K562 (cell line): ENCODE results near the gene LILRA2. TPM values are rescaled to one million over a fixed set of nuclear protein-coding genes. Genes with fewer than 3 reads are reported as not detected.

ENCODE experiments used
- ATAC-seq: fragments of 200-7000 bp; cut with Tn5 transposase; 3 replicates; pipeline ENCODE4 v1.9.1; 2020; ENCODE audit warnings: moderate library complexity
- BruUV-seq: library from RNA; stranded (reverse); fragments of 400-500 nt; replicated peaks from 2 replicates; lab custom pipeline; 2021; lab: Mats Ljungman, UMichigan
- CTCF ChIA-PET: fragments of 300-600 bp; formaldehyde crosslinking; extraction: SDS; loops from one replicate; lab custom pipeline; 2021; ENCODE audit warnings: low intra/inter-chr PET ratio; lab: Yijun Ruan, JAX
- POLR2A ChIA-PET: fragments of 300-600, 350-650 bp; sonication (Branson Sonifier 250); formaldehyde crosslinking; extraction: SDS; loops from one replicate; lab custom pipeline; 2021; ENCODE audit warnings: antibody characterized with exemption, inconsistent platforms; lab: Yijun Ruan, JAX
- DNase-seq, 4 experiments: peaks; one replicate each; pipeline versions ENCODE4 v3.0.0 to v3.0.0-alpha.2; 2011 to 2018; ENCODE audit warnings: low spot score in 3 of 4, mixed read lengths in 3 of 4; ENCODE audit errors: extremely low read depth in 1 of 4
- FAIRE-seq: peaks from 2 replicates; lab custom pipeline; 2011; peaks lifted over from hg19 to GRCh38; lab: Jason Lieb, UNC
- H2AFZ ChIP-seq: 2 replicates; pipeline ENCODE4 v1.6.0; 2011; ENCODE audit warnings: low read depth, low read length, control low read depth, inconsistent platforms
- H3K27ac ChIP-seq: fragments of 200-600 bp; 3 replicates; pipeline ENCODE4 v1.8.0; 2011; ENCODE audit warnings: low read depth, mild to moderate bottlenecking, control low read depth, inconsistent platforms, low read length, moderate library complexity, mixed read lengths; ENCODE audit errors: extremely low read depth
- H3K27me3 ChIP-seq, 2 experiments: fragments of 300-600 bp in 1 of 2; 2 replicates in 1 of 2; 3 replicates in 1 of 2; pipeline versions ENCODE4 v1.6.0 to v1.8.0; 2011; ENCODE audit warnings: inconsistent platforms in 2 of 2, low read length in 2 of 2, mild to moderate bottlenecking in 1 of 2, mixed read lengths in 1 of 2, moderate library complexity in 1 of 2; ENCODE audit not compliant: control insufficient read depth in 2 of 2, insufficient read depth in 2 of 2
- H3K36me3 ChIP-seq: fragments of 300-600 bp; 3 replicates; pipeline ENCODE4 v1.8.0; 2011; ENCODE audit warnings: mild to moderate bottlenecking, low read length, inconsistent platforms; ENCODE audit not compliant: control insufficient read depth, insufficient read depth
- H3K4me1 ChIP-seq, 2 experiments: fragments of 200-600 bp in 1 of 2; replicated peaks in 1 of 2; 2 replicates in 1 of 2; 3 replicates in 1 of 2; pipeline versions ENCODE4 v1.5.1 to v1.8.0; 2011; ENCODE audit warnings: inconsistent platforms in 2 of 2, low read length in 2 of 2, mild to moderate bottlenecking in 1 of 2, mixed read lengths in 1 of 2, moderate library complexity in 1 of 2; ENCODE audit not compliant: control insufficient read depth in 2 of 2, insufficient read depth in 2 of 2
- H3K4me2 ChIP-seq: 2 replicates; pipeline ENCODE4 v1.6.1; 2011; ENCODE audit warnings: low read length, control low read depth, inconsistent platforms, mixed read lengths; ENCODE audit not compliant: insufficient read depth
- H3K4me3 ChIP-seq: fragments of 200-600 bp; sonication (generic), shearing (Covaris generic); 2 replicates; pipeline ENCODE4 v1.5.1; 2016; ENCODE audit warnings: control low read depth, inconsistent platforms
- H3K79me2 ChIP-seq: fragments of 200-600 bp; 3 replicates; pipeline ENCODE4 v1.8.0; 2011; ENCODE audit warnings: low read length, inconsistent platforms; ENCODE audit not compliant: control insufficient read depth, insufficient read depth
- H3K9ac ChIP-seq, 2 experiments: 2 replicates each; pipeline versions ENCODE4 v1.6.0 to v1.6.1; 2011; ENCODE audit warnings: low read depth in 2 of 2, low read length in 2 of 2, control low read depth in 1 of 2, inconsistent platforms in 1 of 2, mild to moderate bottlenecking in 1 of 2, mixed read lengths in 1 of 2; ENCODE audit not compliant: insufficient read depth in 1 of 2
- H3K9me1 ChIP-seq: one replicate; pipeline ENCODE4 v1.6.0; 2011; ENCODE audit warnings: inconsistent platforms, mild to moderate bottlenecking, low read length, moderate library complexity; ENCODE audit not compliant: control insufficient read depth, insufficient read depth
- H3K9me3 ChIP-seq: replicated peaks from 2 replicates; pipeline ENCODE4 v1.5.1; 2011; ENCODE audit warnings: low read depth, low read length, inconsistent platforms; ENCODE audit not compliant: control insufficient read depth, insufficient read depth
- H4K20me1 ChIP-seq: replicated peaks from 2 replicates; pipeline ENCODE4 v1.6.1; 2011; ENCODE audit warnings: low read length, inconsistent platforms, mixed read lengths; ENCODE audit not compliant: control insufficient read depth, insufficient read depth
- NCOA6 ChIP-seq: fragments of 450-650 bp; IDR thresholded peaks from 2 replicates; pipeline ENCODE4 v1.6.1; 2017; ENCODE audit warnings: mild to moderate bottlenecking
- POLR2H ChIP-seq: IDR thresholded peaks from 2 replicates; pipeline ENCODE4 v1.6.1; 2016; ENCODE audit warnings: missing genetic modification characterization, low read depth, mild to moderate bottlenecking, control low read depth, missing compliant biosample characterization, moderate library complexity
- PRMT5 ChIP-seq: sonication (generic); formaldehyde crosslinking; IDR thresholded peaks from 2 replicates; pipeline ENCODE4 v1.5.0; 2020; ENCODE audit warnings: missing genetic modification reagents
- STAG1 ChIP-seq: sonication (generic); formaldehyde crosslinking; IDR thresholded peaks from 2 replicates; pipeline ENCODE4 v1.5.0; 2020; ENCODE audit warnings: missing genetic modification reagents, borderline replicate concordance
- WGBS: fragments of 100-300 bp; shearing (Covaris generic); methylation state at CpG from one replicate; pipeline ENCODE4 v1.1.6; 2016; ENCODE audit warnings: low coverage, mixed read lengths; ENCODE audit not compliant: insufficient coverage; ENCODE audit errors: missing lambda C conversion rate; 5-methylcytosine and 5-hydroxymethylcytosine counted together
- in situ Hi-C: fragments of 300-500 bp; cut with MboI; formaldehyde crosslinking; loops from 4 replicates; pipeline ENCODE4 v1.15.0; 2018; ENCODE audit warnings: inconsistent platforms, mixed read lengths
- intact Hi-C: fragments of 100-400 bp; cut with micrococcal nuclease; formaldehyde crosslinking; loops from 2 replicates; pipeline ENCODE4 v1.14.2; 2022
- polyA plus RNA-seq, 8 experiments: library from polyadenylated mRNA; depleted of rRNA in 4 of 8; stranded (reverse) in 5 of 8; unstranded in 3 of 8; fragments of >200 nt; fragmentation: Nextera tagmentation in 2 of 8; fragmentation: Illumina TruSeq in 1 of 8; extraction: Ambion mirVana in 2 of 8; extraction: Trizol in 1 of 8; gene quantifications; 2 replicates each; pipeline versions ENCODE4 v1.2.1 to v1.2.3, GENCODE V29; 2011 to 2014; ENCODE audit warnings: inconsistent platforms in 1 of 8, missing spikeins in 1 of 8
- total RNA-seq, 7 experiments: library from RNA; depleted of rRNA in 6 of 7; stranded (reverse); fragments of >200 nt in 6 of 7; fragmentation: Illumina TruSeq in 2 of 7; extraction: Trizol in 2 of 7; gene quantifications; 2 replicates each; pipeline versions ENCODE4 v1.2.1 to v1.2.3, GENCODE V29; 2011 to 2021; ENCODE audit warnings: low replicate concordance in 1 of 7
- TF ChIP-seq, protein P1 (sequence below): sonication (generic); formaldehyde crosslinking; IDR thresholded peaks from 2 replicates; pipeline ENCODE4 v1.8.0; 2022; ENCODE audit warnings: mild to moderate bottlenecking, missing genetic modification reagents
- TF ChIP-seq, protein P2 (sequence below): sonication (generic); formaldehyde crosslinking; IDR thresholded peaks from 2 replicates; pipeline ENCODE4 v1.8.1; 2023; ENCODE audit warnings: missing genetic modification reagents, mild to moderate bottlenecking, borderline replicate concordance

The LILRA2 gene
- total and polyA plus RNA-seq, 9 of the 15 experiments (the other 6 are each of a cell fraction or from before 2014, with no cell fraction given) = 0.32 to 2.1 (median 0.96) TPM

DNA sequence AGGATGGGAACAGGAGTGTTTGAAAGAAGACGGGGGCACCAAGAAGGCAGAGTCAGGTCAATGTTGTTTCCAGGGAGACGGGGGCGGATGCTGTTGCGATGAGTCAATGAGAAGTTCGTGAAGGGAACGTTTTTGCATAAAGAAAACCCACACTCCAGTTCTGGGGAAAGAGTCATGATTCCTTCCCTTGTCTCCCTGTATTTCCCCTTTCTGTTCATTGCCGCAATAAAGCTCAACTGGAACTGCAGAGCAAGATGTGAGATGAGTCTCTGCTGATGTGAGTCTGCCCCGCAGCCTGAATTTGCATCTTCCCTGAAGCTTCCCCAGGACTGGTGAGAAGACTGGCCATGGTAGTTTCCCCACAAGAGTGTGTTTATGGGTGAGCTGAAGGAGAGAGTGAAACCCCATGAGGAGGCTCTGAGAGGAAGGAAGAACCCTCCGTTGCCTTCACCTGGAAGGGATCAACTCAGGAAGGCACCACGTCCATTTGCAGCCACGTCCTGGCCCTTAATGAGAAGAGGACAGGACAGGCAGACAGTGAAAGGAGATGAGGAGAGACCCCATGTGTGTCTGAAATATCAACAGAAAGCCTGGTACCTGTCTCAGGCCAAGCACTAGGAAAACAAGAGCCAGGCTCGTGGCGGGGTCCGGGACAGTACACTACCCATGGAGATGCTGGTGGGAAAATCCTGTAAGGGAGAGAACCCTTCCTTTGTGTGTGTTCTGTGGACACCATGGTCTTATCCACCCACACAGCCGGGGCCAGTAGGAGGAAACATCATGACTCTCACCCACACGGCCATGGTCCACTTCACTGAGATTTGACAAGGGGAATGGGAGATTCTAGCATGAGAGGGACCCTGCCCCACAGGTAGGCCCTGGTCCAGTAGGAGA lies 33.5 kb downstream of the LILRA2 start:
- Histone ChIP-seq H2AFZ (no peak overlapping the region), H3K79me2 (no peaks in the 10 kb centered on the region), H3K36me3 (no peaks in the 10 kb centered on the region), H3K9me1 (no peaks in the 10 kb centered on the region), H3K27me3 (peaks cover 16 to 34% of the 10 kb centered on the region in 2 experiments; a peak in 4 of 5 replicates), H3K9me3 (no peaks in the 10 kb centered on the region), H3K4me3 (no peak overlapping the region), H3K27ac (no peak overlapping the region), H3K4me2 (no peak overlapping the region), H3K4me1 (no peaks in the 10 kb centered on the region), H4K20me1 (no peaks in the 10 kb centered on the region; the same call in none of the 2 replicates), H3K9ac (no peak overlapping the region)
- ATAC-seq (no peak), FAIRE-seq (no peak), DNase-seq (no peak)
- BruUV-seq = no TSS peak
- TF ChIP-seq NCOA6 (no peak), POLR2H (tag) (no peak), STAG1 (CRISPR knock-in tag) (no peak), PRMT5 (no peak)
- TF ChIP-seq, protein P1, sequence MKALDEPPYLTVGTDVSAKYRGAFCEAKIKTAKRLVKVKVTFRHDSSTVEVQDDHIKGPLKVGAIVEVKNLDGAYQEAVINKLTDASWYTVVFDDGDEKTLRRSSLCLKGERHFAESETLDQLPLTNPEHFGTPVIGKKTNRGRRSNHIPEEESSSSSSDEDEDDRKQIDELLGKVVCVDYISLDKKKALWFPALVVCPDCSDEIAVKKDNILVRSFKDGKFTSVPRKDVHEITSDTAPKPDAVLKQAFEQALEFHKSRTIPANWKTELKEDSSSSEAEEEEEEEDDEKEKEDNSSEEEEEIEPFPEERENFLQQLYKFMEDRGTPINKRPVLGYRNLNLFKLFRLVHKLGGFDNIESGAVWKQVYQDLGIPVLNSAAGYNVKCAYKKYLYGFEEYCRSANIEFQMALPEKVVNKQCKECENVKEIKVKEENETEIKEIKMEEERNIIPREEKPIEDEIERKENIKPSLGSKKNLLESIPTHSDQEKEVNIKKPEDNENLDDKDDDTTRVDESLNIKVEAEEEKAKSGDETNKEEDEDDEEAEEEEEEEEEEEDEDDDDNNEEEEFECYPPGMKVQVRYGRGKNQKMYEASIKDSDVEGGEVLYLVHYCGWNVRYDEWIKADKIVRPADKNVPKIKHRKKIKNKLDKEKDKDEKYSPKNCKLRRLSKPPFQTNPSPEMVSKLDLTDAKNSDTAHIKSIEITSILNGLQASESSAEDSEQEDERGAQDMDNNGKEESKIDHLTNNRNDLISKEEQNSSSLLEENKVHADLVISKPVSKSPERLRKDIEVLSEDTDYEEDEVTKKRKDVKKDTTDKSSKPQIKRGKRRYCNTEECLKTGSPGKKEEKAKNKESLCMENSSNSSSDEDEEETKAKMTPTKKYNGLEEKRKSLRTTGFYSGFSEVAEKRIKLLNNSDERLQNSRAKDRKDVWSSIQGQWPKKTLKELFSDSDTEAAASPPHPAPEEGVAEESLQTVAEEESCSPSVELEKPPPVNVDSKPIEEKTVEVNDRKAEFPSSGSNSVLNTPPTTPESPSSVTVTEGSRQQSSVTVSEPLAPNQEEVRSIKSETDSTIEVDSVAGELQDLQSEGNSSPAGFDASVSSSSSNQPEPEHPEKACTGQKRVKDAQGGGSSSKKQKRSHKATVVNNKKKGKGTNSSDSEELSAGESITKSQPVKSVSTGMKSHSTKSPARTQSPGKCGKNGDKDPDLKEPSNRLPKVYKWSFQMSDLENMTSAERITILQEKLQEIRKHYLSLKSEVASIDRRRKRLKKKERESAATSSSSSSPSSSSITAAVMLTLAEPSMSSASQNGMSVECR = no peak
- TF ChIP-seq, protein P2, sequence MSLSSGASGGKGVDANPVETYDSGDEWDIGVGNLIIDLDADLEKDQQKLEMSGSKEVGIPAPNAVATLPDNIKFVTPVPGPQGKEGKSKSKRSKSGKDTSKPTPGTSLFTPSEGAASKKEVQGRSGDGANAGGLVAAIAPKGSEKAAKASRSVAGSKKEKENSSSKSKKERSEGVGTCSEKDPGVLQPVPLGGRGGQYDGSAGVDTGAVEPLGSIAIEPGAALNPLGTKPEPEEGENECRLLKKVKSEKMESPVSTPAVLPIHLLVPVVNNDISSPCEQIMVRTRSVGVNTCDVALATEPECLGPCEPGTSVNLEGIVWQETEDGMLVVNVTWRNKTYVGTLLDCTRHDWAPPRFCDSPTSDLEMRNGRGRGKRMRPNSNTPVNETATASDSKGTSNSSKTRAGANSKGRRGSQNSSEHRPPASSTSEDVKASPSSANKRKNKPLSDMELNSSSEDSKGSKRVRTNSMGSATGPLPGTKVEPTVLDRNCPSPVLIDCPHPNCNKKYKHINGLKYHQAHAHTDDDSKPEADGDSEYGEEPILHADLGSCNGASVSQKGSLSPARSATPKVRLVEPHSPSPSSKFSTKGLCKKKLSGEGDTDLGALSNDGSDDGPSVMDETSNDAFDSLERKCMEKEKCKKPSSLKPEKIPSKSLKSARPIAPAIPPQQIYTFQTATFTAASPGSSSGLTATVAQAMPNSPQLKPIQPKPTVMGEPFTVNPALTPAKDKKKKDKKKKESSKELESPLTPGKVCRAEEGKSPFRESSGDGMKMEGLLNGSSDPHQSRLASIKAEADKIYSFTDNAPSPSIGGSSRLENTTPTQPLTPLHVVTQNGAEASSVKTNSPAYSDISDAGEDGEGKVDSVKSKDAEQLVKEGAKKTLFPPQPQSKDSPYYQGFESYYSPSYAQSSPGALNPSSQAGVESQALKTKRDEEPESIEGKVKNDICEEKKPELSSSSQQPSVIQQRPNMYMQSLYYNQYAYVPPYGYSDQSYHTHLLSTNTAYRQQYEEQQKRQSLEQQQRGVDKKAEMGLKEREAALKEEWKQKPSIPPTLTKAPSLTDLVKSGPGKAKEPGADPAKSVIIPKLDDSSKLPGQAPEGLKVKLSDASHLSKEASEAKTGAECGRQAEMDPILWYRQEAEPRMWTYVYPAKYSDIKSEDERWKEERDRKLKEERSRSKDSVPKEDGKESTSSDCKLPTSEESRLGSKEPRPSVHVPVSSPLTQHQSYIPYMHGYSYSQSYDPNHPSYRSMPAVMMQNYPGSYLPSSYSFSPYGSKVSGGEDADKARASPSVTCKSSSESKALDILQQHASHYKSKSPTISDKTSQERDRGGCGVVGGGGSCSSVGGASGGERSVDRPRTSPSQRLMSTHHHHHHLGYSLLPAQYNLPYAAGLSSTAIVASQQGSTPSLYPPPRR (CRISPR knock-in tag) = no peak
- POLR2A ChIA-PET = interaction anchor here (0.6 kb wide), 1 partner anchor 213 kb away, joined by 3 read pairs; no protein-coding TSS in a partner anchor
- in situ Hi-C loops = no loop called here
- CTCF ChIA-PET = no interaction called here
- WGBS = 0% methylated on average over 15 of the region's 16 CpGs
- intact Hi-C loops = no loop called here
